ENCODE measurements around the gene FAM50B.

FAM50B gene

DNA sequence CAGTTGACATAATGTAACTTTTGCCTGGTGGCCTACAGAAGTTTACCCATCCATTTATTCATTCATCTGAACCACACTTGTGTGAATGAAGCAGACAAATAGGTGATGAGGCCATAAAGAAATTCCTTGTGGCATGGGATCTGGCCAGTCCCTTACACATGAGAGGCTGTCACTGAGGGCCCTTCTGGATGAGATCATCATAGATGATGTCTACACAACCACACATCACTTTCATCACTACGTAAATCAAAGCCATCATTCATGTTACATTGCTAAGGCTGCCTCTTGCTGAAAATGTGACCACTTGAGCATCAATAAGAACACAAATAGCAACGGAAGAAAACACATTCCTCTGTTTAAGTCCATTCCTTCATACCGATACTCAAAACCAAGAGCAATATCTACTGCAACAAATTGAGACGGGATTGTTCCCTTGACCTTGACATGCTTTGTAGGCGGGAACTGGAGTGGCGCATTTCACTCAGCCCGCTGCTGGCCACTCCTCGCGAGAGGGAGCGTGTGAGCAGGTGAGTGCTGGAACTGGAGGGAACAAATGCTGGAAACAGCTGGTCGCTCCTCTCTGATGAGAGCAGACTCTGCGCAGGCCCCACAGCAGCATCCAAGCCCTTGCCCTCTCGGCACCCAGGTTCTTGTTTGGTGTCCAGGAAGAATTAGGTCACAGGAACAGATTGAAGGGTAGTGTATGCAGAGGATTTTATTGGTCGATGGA is 49.3 kb downstream of the FAM50B start:
- no peak for DNase-seq

GRCh38 chr6:3899061-3899460 is 49.9 kb downstream of the FAM50B start:
- DNase-seq: no peak

DNA sequence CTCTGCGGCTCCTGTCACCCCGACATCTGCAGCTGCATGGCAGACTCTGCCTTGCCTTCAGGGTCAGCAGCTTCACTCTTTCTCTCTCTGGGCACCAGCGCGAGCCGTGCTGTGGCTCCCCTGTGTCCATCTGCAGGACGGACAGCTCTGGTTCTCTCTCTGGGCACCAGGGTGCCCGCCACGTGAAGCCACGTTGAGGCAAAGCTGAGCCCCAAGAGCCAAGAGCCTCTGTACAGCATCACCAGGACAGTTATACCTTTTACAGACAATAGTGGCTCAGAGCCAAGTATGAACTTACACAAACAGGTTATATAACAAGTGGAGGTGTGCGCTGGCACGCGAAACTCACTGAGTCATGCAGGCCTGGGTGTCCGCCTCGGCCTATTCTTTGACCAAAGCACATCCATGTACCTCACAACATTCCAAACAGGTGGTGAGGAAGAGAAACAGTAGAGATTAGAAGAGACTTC is 50.8 kb downstream of the FAM50B start:
- no peak for DNase-seq
